Stromal cell of bone marrow (primary cell): ENCODE results near the gene TBX21.
"Not testable (repeated sequence)": the region's sequence is repeated elsewhere in the genome, so short reads cannot be mapped to it uniquely, and the experiment has no call there.

ENCODE experiments used
- DNase-seq: peaks from one replicate; pipeline ENCODE4 v3.0.0-alpha.2; 2012; ENCODE audit warnings: low read depth

The TBX21 gene

GRCh38 chr17:47731396-47731795 lies 1.6 kb upstream of the TBX21 start:
- no peak for DNase-seq

- no peak for DNase-seq
Measured at GRCh38 chr17:47732399-47733046, 513 bp upstream of the TBX21 start.

- DNase-seq = no peak
Measured at GRCh38 chr17:47733674-47734410, 806 bp downstream of the TBX21 start.

- DNase-seq = no peak
Measured at GRCh38 chr17:47735139-47735464, 2.1 kb downstream of the TBX21 start.

GRCh38 chr17:47735536-47736011 lies 2.5 kb downstream of the TBX21 start:
- no peak for DNase-seq

- DNase-seq = no peak
Measured at GRCh38 chr17:47736501-47737495, 3.8 kb downstream of the TBX21 start.

- no peak for DNase-seq
Measured at GRCh38 chr17:47738178-47738577, 5.1 kb downstream of the TBX21 start.

GRCh38 chr17:47739150-47739549 lies 6.1 kb downstream of the TBX21 start:
- no peak for DNase-seq

GRCh38 chr17:47739945-47740344 lies 6.9 kb downstream of the TBX21 start:
- not testable (repeated sequence) for DNase-seq

GRCh38 chr17:47741109-47741792 lies 8.2 kb downstream of the TBX21 start:
- DNase-seq = no peak

GRCh38 chr17:47741793-47742145 lies 8.7 kb downstream of the TBX21 start:
- DNase-seq = no peak

GRCh38 chr17:47742319-47743181 lies 9.5 kb downstream of the TBX21 start:
- DNase-seq = no peak

- no peak for DNase-seq
Measured at GRCh38 chr17:47744168-47745036, 11.4 kb downstream of the TBX21 start.

- no peak for DNase-seq
Measured at GRCh38 chr17:47745037-47745380, 12.0 kb downstream of the TBX21 start.

GRCh38 chr17:47751471-47751870 lies 18.4 kb downstream of the TBX21 start:
- no peak for DNase-seq

- DNase-seq = no peak
Measured at GRCh38 chr17:47757386-47757785, 24.4 kb downstream of the TBX21 start.

- DNase-seq = no peak
Measured at GRCh38 chr17:47760409-47761140, 27.5 kb downstream of the TBX21 start.

GRCh38 chr17:47762728-47763127 lies 29.7 kb downstream of the TBX21 start:
- DNase-seq = no peak

- DNase-seq = no peak
Measured at GRCh38 chr17:47763913-47764582, 31.0 kb downstream of the TBX21 start.
